Testis (tissue), 3 donors: ENCODE measurements around the gene LRP8. TPM values are rescaled to one million over a fixed set of nuclear protein-coding genes. Genes with fewer than 3 reads are reported as not detected.

ENCODE experiments used
- DNase-seq: peaks from one replicate; pipeline ENCODE4 v3.0.0-alpha.2; 2019
- H3K27ac ChIP-seq, 2 donors: fragments of 200-600 bp; sonication (generic); one replicate each; pipeline ENCODE4 v1.5.1; 2019
- H3K27me3 ChIP-seq: fragments of 200-600 bp; sonication (generic); one replicate; pipeline ENCODE4 v1.5.1; 2019
- H3K36me3 ChIP-seq: fragments of 200-600 bp; sonication (generic); one replicate; pipeline ENCODE4 v1.5.1; 2017; ENCODE audit warnings: low read depth; ENCODE audit errors: missing control alignments
- H3K4me1 ChIP-seq: fragments of 200-600 bp; sonication (generic); one replicate; pipeline ENCODE4 v1.5.1; 2019
- H3K4me3 ChIP-seq, 2 donors: fragments of 200-600 bp; sonication (generic); one replicate each; pipeline ENCODE4 v1.5.1; 2017 to 2019
- H3K9me3 ChIP-seq: fragments of 200-600 bp; sonication (generic); one replicate; pipeline ENCODE4 v1.5.1; 2017
- CTCF ChIP-seq, 3 experiments: fragments of 450-650 bp in 2 of 3; fragments of 200-600 bp in 1 of 3; sonication (generic) in 1 of 3; IDR thresholded peaks; one replicate each; pipeline ENCODE4 v1.5.1; 2016 to 2019; ENCODE audit warnings: antibody characterized with exemption in 3 of 3, mild to moderate bottlenecking in 2 of 3, moderate library complexity in 1 of 3
- POLR2A ChIP-seq: fragments of 450-650 bp; IDR thresholded peaks from one replicate; pipeline ENCODE4 v1.6.1; 2017; ENCODE audit warnings: antibody characterized with exemption, mild to moderate bottlenecking, moderate library complexity
- WGBS, 2 donors: methylation state at CpG; one replicate each; pipeline ENCODE4 v1.1.5; 2018; 5-methylcytosine and 5-hydroxymethylcytosine counted together
- intact Hi-C: fragments of 100-400 bp; cut with DNase I; formaldehyde crosslinking; loops from one replicate; pipeline ENCODE4 v1.15.1; 2023; ENCODE audit warnings: low total_unique reads
- polyA plus RNA-seq: library from polyadenylated mRNA; stranded (reverse); fragments of 350-450 nt; fragmentation: Illumina TruSeq; extraction: RNeasy Lipid Tissue Mini Kit (QIAGEN cat#74804); gene quantifications from one replicate; pipeline ENCODE4 v1.2.3, GENCODE V29; 2014; ENCODE audit warnings: low read depth, low replicate concordance; ENCODE audit not compliant: insufficient read depth
- total RNA-seq, 2 donors: library from RNA; depleted of rRNA; stranded (reverse); fragments of >200 nt; gene quantifications; one replicate each; pipeline ENCODE4 v1.2.3, GENCODE V29; 2016

LRP8 gene
- total and polyA plus RNA-seq, 3 donors from 2014 or later: 64.3 to 253 (median 223) TPM

GRCh38 chr1:53362270-53362669 lies 34.4 kb upstream of the LRP8 start:
- H3K4me3 ChIP-seq: no peak overlapping the region
- WGBS, 2 donors: 82 to 95% methylated on average over 2 of the region's 2 CpGs
- H3K27me3 ChIP-seq: no peaks in the 10 kb centered on the region
- H3K27ac ChIP-seq: no peak overlapping the region
- DNase-seq: no peak
- no peaks in the 10 kb centered on the region for H3K36me3 ChIP-seq
- no peaks in the 10 kb centered on the region for H3K9me3 ChIP-seq
- TF ChIP-seq POLR2A: no peak
- TF ChIP-seq CTCF (IDR thresholded peaks at IDR 0.05): no peak
- H3K4me1 ChIP-seq: no peaks in the 10 kb centered on the region
- intact Hi-C loops: no loop called here

DNA sequence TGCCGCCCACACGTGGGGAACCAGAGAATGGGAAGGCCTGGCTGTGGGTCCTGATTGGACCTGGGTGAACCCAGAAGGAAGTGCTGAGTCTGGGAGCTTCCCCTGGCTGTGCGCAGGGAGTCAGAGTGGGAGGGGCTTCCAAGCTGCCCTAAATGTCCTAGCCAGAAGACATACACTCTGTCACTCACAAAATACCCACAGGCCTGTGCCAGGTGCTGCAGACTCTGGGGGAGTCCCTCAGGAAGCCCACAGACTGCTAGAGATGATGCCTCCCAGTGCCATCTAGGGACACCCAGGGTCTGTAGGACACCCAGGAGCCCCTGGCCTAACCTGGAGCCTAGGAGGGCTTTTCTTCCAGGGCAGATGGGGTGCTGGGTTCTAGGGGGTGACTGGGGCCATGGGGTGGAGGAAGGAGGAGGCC lies 33.7 kb upstream of the LRP8 start:
- TF ChIP-seq POLR2A (no peak), CTCF (IDR thresholded peaks at IDR 0.05) (no peak)
- H3K27me3 ChIP-seq: no peaks in the 10 kb centered on the region
- no peaks in the 10 kb centered on the region for H3K4me1 ChIP-seq
- DNase-seq: peak; percentile 7
- no peak overlapping the region for H3K27ac ChIP-seq
- WGBS, 2 donors: 60 to 86% methylated on average over 3 of the region's 3 CpGs
- H3K36me3 ChIP-seq: no peaks in the 10 kb centered on the region
- H3K4me3 ChIP-seq: no peak overlapping the region
- no peaks in the 10 kb centered on the region for H3K9me3 ChIP-seq
- intact Hi-C loops: no loop called here

GRCh38 chr1:53359934-53360276 lies 32.0 kb upstream of the LRP8 start:
- H3K27me3 ChIP-seq: no peaks in the 10 kb centered on the region
- H3K36me3 ChIP-seq: no peaks in the 10 kb centered on the region
- H3K4me1 ChIP-seq: no peaks in the 10 kb centered on the region
- 47 to 80% methylated on average over 2 of the region's 2 CpGs for WGBS, 2 donors
- intact Hi-C loops: no loop called here
- H3K9me3 ChIP-seq: no peaks in the 10 kb centered on the region
- no peak for DNase-seq
- H3K4me3 ChIP-seq: no peak overlapping the region
- TF ChIP-seq POLR2A (no peak), CTCF (IDR thresholded peaks at IDR 0.05) (no peak)
- no peak overlapping the region for H3K27ac ChIP-seq

DNA sequence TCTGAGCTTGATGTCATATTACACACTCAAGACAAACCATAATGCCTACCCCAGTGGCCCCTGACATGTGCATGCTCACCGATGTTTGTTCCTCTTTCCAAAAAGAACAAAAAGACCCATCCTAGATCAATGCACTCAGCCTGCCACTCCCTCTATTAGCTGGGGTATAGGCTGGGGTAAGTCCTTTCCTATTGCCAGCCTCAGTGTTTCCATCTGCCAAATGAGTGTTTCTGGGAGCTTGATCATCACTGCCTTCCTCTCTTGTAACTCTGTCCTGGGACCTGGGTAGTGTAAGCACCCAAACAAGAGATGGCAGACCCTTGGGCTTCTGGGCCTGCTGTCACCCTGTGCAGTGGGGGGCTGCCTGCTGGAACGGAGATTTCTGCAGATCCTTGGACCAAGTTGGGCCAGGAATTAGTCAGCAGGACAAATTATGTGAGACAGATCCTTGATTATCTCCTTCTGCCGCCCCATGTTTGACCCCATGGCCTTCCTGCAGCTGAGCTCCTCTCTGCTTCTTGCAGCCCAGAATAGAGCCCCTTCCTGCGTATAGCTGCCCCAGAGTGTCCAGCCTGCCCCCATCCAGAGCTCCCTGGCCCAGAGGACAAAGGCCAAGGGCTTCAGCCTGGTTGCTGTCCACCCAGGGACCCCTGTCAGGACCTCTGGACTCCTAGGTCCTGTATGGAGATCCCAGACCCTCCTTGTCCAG lies 31.5 kb upstream of the LRP8 start:
- TF ChIP-seq POLR2A (no peak), CTCF (IDR thresholded peaks at IDR 0.05) (no peak)
- 71 to 79% methylated on average over 4 of the region's 4 CpGs for WGBS, 2 donors
- Histone ChIP-seq H3K27ac (no peak overlapping the region), H3K9me3 (no peaks in the 10 kb centered on the region), H3K27me3 (no peaks in the 10 kb centered on the region), H3K4me3 (no peak overlapping the region), H3K36me3 (no peaks in the 10 kb centered on the region), H3K4me1 (no peaks in the 10 kb centered on the region)
- intact Hi-C loops: no loop called here
- DNase-seq: peak; percentile 6

DNA sequence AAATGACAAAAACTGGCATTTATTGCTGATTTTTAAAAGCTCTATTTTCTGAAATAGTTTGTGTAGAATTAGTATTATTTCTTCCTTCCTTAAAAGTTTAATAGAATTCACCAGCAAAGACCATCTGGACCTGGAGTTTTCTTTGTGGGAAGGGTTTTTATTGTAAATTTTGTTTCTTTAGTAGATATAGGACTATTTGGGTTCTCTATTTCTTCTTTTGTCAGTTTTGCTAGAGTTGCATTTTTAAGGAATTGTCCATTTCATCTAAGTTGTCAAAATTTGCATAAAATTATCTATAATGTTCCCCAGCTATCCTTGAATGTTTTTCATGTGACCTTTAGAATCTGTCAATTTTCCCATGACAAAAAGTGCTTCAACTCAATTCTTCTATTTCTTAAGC lies 28.8 kb upstream of the LRP8 start:
- no peak overlapping the region for H3K4me3 ChIP-seq
- H3K9me3 ChIP-seq: no peaks in the 10 kb centered on the region
- intact Hi-C loops: no loop called here
- TF ChIP-seq POLR2A: no peak
- TF ChIP-seq CTCF (IDR thresholded peaks at IDR 0.05): no peak
- no peak overlapping the region for H3K27ac ChIP-seq
- no peaks in the 10 kb centered on the region for H3K4me1 ChIP-seq
- no peak for DNase-seq
- no peaks in the 10 kb centered on the region for H3K27me3 ChIP-seq
- H3K36me3 ChIP-seq: no peaks in the 10 kb centered on the region
